ENCODE results near the gene RERE. TPM values are rescaled to one million over a fixed set of nuclear protein-coding genes. Genes with fewer than 3 reads are reported as not detected.

Gene RERE
- total RNA-seq, 1 experiment from 2014 or later, result 161 TPM

- no peaks in the 10 kb centered on the region for H3K9me3 Mint-ChIP-seq
- DNase-seq (ENCODE audit: low spot score), result no peak
- H3K36me3 Mint-ChIP-seq, result peaks cover 52% of the 10 kb centered on the region
- CTCF ChIA-PET, result interaction anchor here (0.9 to 2.5 kb wide), 4 partner anchors 10 to 489 kb away, joined by 3 to 19 read pairs (median 4); no protein-coding TSS in a partner anchor
- H3K4me3 Mint-ChIP-seq, result no peak overlapping the region
- H3K4me1 Mint-ChIP-seq, result 0 out of 2 replicates have a peak, but pooled peaks cover 2% of the 10 kb centered on the region
- TF ChIP-seq ZNF219 (CRISPR knock-in tag; IDR thresholded peaks at IDR 0.05; ENCODE audit: borderline replicate concordance), result no peak
- no peak for TF ChIP-seq ZNF512 (CRISPR knock-in tag; IDR thresholded peaks at IDR 0.05; ENCODE audit: borderline replicate concordance)
- TF ChIP-seq FOXP1 (CRISPR knock-in tag; IDR thresholded peaks at IDR 0.05; ENCODE audit: borderline replicate concordance), result no peak
- no peak for TF ChIP-seq ZNF416 (CRISPR knock-in tag; IDR thresholded peaks at IDR 0.05)
- no peak for TF ChIP-seq IRF2 (CRISPR knock-in tag; IDR thresholded peaks at IDR 0.05; ENCODE audit: borderline replicate concordance, low read depth)
- TF ChIP-seq, protein P1, sequence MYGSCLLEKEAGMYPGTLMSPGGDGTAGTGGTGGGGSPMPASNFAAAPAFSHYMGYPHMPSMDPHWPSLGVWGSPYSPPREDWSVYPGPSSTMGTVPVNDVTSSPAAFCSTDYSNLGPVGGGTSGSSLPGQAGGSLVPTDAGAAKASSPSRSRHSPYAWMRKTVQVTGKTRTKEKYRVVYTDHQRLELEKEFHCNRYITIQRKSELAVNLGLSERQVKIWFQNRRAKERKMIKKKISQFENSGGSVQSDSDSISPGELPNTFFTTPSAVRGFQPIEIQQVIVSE (CRISPR knock-in tag; IDR thresholded peaks at IDR 0.05; ENCODE audit: borderline replicate concordance), result no peak
- TF ChIP-seq RELA (CRISPR knock-in tag; IDR thresholded peaks at IDR 0.05; ENCODE audit: borderline replicate concordance), result no peak
- no peak for TF ChIP-seq ZBTB21 (CRISPR knock-in tag; IDR thresholded peaks at IDR 0.05; ENCODE audit: borderline replicate concordance)
- no peak for TF ChIP-seq NFE2L1 (CRISPR knock-in tag; IDR thresholded peaks at IDR 0.05)
- no peak for TF ChIP-seq ZNF532 (CRISPR knock-in tag; IDR thresholded peaks at IDR 0.05; ENCODE audit: borderline replicate concordance)
- TF ChIP-seq PRRX2 (CRISPR knock-in tag; IDR thresholded peaks at IDR 0.05), result no peak
- no peak for TF ChIP-seq E2F1 (CRISPR knock-in tag; IDR thresholded peaks at IDR 0.05)
- TF ChIP-seq ZSCAN18 (CRISPR knock-in tag; IDR thresholded peaks at IDR 0.05), result no peak
- no peak for TF ChIP-seq GABPB1 (CRISPR knock-in tag; IDR thresholded peaks at IDR 0.05)
- no peak for TF ChIP-seq CREM (CRISPR knock-in tag; IDR thresholded peaks at IDR 0.05)
- 0 out of 2 replicates have a peak overlapping the region, but pooled peaks have one; percentile 53 for H3K27ac Mint-ChIP-seq
- ATAC-seq, result no peak
- POLR2A ChIA-PET, result interaction anchor here (1.0 kb wide), 1 partner anchor 22 kb away, joined by 3 read pairs; no protein-coding TSS in a partner anchor
- no peaks in the 10 kb centered on the region for H3K27me3 Mint-ChIP-seq (ENCODE audit: low read depth)
These were observed 457.6 kb downstream of the RERE start for GRCh38 chr1:8359617-8360481.

Data from WTC11 (cell line).